Stomach (tissue), 19 donors: ENCODE results near the gene TNRC18. TPM values are rescaled to one million over a fixed set of nuclear protein-coding genes. Genes with fewer than 3 reads are reported as not detected.
"Not testable (repeated sequence)": the region's sequence is repeated elsewhere in the genome, so short reads cannot be mapped to it uniquely, and the experiment has no call there.

Experiments used
- DNase-seq, 2 donors: peaks; one replicate each; pipeline versions ENCODE4 v3.0.0 to v3.0.0-alpha.2; 2013 to 2019
- H3K27ac ChIP-seq, 5 donors: fragments of 200-600 bp in 4 of 5; sonication (generic) in 4 of 5; one replicate each; pipeline ENCODE4 v1.5.1; 2013 to 2019; ENCODE audit warnings: mild to moderate bottlenecking in 1 of 5, moderate library complexity in 1 of 5
- H3K27me3 ChIP-seq, 3 donors: fragments of 200-600 bp; sonication (generic); one replicate each; pipeline ENCODE4 v1.5.1; 2017 to 2019; ENCODE audit warnings: mixed run types in 1 of 3
- H3K36me3 ChIP-seq, 4 donors: fragments of 200-600 bp; sonication (generic); 1 replicate in 3 of 4; 2 replicates in 1 of 4; pipeline ENCODE4 v1.5.1; 2016 to 2019
- H3K4me1 ChIP-seq, 4 donors: fragments of 200-600 bp; sonication (generic); one replicate each; pipeline ENCODE4 v1.5.1; 2016 to 2019
- H3K4me3 ChIP-seq, 4 donors: fragments of 200-600 bp; sonication (generic) in 3 of 4; one replicate each; pipeline ENCODE4 v1.5.1; 2016 to 2019; ENCODE audit warnings: mild to moderate bottlenecking in 1 of 4
- H3K9me3 ChIP-seq, 4 donors: fragments of 200-600 bp; sonication (generic); one replicate each; pipeline ENCODE4 v1.5.1; 2016 to 2019
- CTCF ChIP-seq, 7 experiments: fragments of 450-650 bp in 4 of 7; fragments of 200-600 bp in 3 of 7; sonication (generic) in 3 of 7; IDR thresholded peaks; one replicate each; pipeline ENCODE4 v1.5.1; 2016 to 2019; ENCODE audit warnings: antibody characterized with exemption in 7 of 7, control low read depth in 2 of 7, mild to moderate bottlenecking in 1 of 7
- EP300 ChIP-seq: sonication (generic); formaldehyde crosslinking; IDR thresholded peaks from one replicate; pipeline ENCODE4 v1.6.1; 2017; ENCODE audit warnings: antibody characterized with exemption
- POLR2A ChIP-seq, 4 donors: fragments of 450-650 bp; IDR thresholded peaks; one replicate each; pipeline ENCODE4 v1.6.1; 2016; ENCODE audit warnings: antibody characterized with exemption in 4 of 4, control low read depth in 2 of 4, mild to moderate bottlenecking in 1 of 4, moderate library complexity in 1 of 4
- POLR2AphosphoS5 ChIP-seq, 3 donors: sonication (generic); formaldehyde crosslinking; IDR thresholded peaks; one replicate each; pipeline ENCODE4 v1.6.1; 2016; ENCODE audit warnings: antibody characterized with exemption in 3 of 3
- WGBS, 5 donors: extraction: QIAGEN DNeasy Blood & Tissue Kit in 3 of 5; methylation state at CpG; one replicate each; pipeline versions ENCODE4 v1.1.5 to v1.1.7; 2013 to 2018; 5-methylcytosine and 5-hydroxymethylcytosine counted together
- intact Hi-C: fragments of 100-400 bp; cut with DNase I; formaldehyde crosslinking; loops from one replicate; pipeline ENCODE4 v1.15.1; 2023; ENCODE audit warnings: low total_unique reads
- long read RNA-seq, 10 donors: transcript quantifications; one replicate each; lab custom pipeline, GENCODE V29; 2026
- polyA plus RNA-seq, 3 donors: library from polyadenylated mRNA; stranded (reverse); fragments of 200-250 nt; gene quantifications; one replicate each; pipeline ENCODE4 v1.2.3, GENCODE V29; 2013
- total RNA-seq, 5 donors: library from RNA; depleted of rRNA; stranded (reverse); fragments of >200 nt; gene quantifications; one replicate each; pipeline versions ENCODE4 v1.1.0 to v1.2.3, GENCODE V29; 2014 to 2016
- donor health status: healthy with polysubstance abuse.
- donor health status: Bipolar disorder and iron deficiency.
- donor health status: healthy.

TNRC18 gene, protein sequence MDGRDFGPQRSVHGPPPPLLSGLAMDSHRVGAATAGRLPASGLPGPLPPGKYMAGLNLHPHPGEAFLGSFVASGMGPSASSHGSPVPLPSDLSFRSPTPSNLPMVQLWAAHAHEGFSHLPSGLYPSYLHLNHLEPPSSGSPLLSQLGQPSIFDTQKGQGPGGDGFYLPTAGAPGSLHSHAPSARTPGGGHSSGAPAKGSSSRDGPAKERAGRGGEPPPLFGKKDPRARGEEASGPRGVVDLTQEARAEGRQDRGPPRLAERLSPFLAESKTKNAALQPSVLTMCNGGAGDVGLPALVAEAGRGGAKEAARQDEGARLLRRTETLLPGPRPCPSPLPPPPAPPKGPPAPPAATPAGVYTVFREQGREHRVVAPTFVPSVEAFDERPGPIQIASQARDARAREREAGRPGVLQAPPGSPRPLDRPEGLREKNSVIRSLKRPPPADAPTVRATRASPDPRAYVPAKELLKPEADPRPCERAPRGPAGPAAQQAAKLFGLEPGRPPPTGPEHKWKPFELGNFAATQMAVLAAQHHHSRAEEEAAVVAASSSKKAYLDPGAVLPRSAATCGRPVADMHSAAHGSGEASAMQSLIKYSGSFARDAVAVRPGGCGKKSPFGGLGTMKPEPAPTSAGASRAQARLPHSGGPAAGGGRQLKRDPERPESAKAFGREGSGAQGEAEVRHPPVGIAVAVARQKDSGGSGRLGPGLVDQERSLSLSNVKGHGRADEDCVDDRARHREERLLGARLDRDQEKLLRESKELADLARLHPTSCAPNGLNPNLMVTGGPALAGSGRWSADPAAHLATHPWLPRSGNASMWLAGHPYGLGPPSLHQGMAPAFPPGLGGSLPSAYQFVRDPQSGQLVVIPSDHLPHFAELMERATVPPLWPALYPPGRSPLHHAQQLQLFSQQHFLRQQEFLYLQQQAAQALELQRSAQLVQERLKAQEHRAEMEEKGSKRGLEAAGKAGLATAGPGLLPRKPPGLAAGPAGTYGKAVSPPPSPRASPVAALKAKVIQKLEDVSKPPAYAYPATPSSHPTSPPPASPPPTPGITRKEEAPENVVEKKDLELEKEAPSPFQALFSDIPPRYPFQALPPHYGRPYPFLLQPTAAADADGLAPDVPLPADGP (N-terminal part only)
- total RNA-seq = 100 to 1,000 TPM in 3 of 5 donors, 10 to 100 TPM in 2; 72.5 to 463 (median 108) TPM
- 10 to 100 TPM in 2 of 3 donors, 1 to 10 TPM in 1; 8.5 to 29.4 (median 11.2) TPM for polyA plus RNA-seq
- long read RNA-seq, donor 1, partial matches to known transcripts = 0 of 1 reads
- long read RNA-seq, donor 1, other reads (novel, unspliced or antisense) = 0 of 1 reads
- long read RNA-seq, donor 2 = 0 reads
- long read RNA-seq, donor 3, partial matches to known transcripts = 6 of 8 reads
- long read RNA-seq, donor 3, other reads (novel, unspliced or antisense) = 0 of 8 reads
- long read RNA-seq, donor 4 = 0 reads
- long read RNA-seq, donor 5, partial matches to known transcripts = 13 of 13 reads
- long read RNA-seq, donor 5, other reads (novel, unspliced or antisense) = 0 of 13 reads
- long read RNA-seq, donor 6, partial matches to known transcripts = 19 of 20 reads
- long read RNA-seq, donor 6, other reads (novel, unspliced or antisense) = 0 of 20 reads
- long read RNA-seq, donor 7, partial matches to known transcripts = 10 of 11 reads
- long read RNA-seq, donor 7, other reads (novel, unspliced or antisense) = 0 of 11 reads
- long read RNA-seq, donor 8, partial matches to known transcripts = 0 of 1 reads
- long read RNA-seq, donor 8, other reads (novel, unspliced or antisense) = 0 of 1 reads
- long read RNA-seq, donor 9, partial matches to known transcripts = 9 of 9 reads
- long read RNA-seq, donor 9, other reads (novel, unspliced or antisense) = 0 of 9 reads
- long read RNA-seq, donor 10, partial matches to known transcripts = 14 of 14 reads
- long read RNA-seq, donor 10, other reads (novel, unspliced or antisense) = 0 of 14 reads

DNA sequence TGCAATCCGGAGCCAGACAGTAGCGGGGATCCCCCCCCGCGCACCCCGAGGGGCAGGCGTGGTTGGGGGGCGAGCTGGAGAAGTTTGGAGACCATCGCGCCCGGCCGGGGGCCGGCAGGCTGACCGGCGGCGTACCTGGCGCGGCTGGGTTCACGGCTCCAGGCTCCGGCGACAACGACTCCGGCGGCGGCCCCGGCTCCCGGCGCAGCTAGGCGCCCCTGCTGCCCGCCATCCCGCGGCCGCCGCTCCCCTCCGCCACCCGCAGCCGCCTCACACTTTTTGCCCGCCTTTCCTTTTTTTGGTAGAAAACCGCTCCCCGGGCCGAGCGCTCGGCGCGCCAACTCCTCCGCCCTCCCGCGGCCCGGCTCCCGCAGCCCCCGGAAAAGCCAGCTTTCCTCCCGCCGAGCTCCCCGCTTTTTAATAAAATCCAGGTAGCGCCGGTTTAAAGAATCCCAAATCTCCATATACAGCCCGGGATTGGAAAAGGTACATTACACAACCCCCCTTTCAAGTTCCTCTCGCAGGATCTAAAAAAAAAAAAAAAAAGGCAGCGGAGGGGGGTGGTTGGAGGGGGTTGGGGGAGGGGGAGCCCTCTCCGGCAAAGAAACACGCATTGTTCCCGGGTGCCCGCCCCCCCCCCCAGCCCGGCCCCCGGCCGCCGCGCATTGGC, at the start of gene TNRC18:
TNRC18 (minus strand) TSS at position 529 of the 670 bp plus-strand sequence. CDS start 2,588 bp downstream, outside the sequence.
- Histone ChIP-seq H3K27me3 (peaks cover 0 to 19% (median 0%) of the 10 kb centered on the region in 3 donors), H3K4me1 (peaks cover 14 to 30% (median 24%) of the 10 kb centered on the region in 4 donors), H3K27ac (peak within 1 kb of the TSS; percentile 94 to 100 (median 99)), H3K4me3 (peak within 1 kb of the TSS; percentile 63 to 93 (median 82)), H3K9me3 (no peaks in the 10 kb centered on the region), H3K36me3 (no peaks in the 10 kb centered on the region)
- WGBS, 5 donors = 0% methylated on average over 40 to 66 of the region's 67 CpGs
- DNase-seq = peak in 1 of 2 donors; percentile 34
- intact Hi-C loops = no loop called here
- no peak for TF ChIP-seq CTCF (IDR thresholded peaks at IDR 0.05)
- peak in 1 of 4 donors; percentile 24 for TF ChIP-seq POLR2A (IDR thresholded peaks at IDR 0.05)

GRCh38 chr7:5472432-5473315, 49.0 kb upstream of the TNRC18 start:
- intact Hi-C loops = no loop called here
- H3K36me3 ChIP-seq = no peaks in the 10 kb centered on the region
- TF ChIP-seq POLR2A (IDR thresholded peaks at IDR 0.05) = no peak
- TF ChIP-seq POLR2AphosphoS5 (IDR thresholded peaks at IDR 0.05) = no peak
- TF ChIP-seq EP300 = no peak
- no peak for TF ChIP-seq CTCF (IDR thresholded peaks at IDR 0.05)
- peaks cover 0 to 10% (median 2%) of the 10 kb centered on the region in 4 donors for H3K9me3 ChIP-seq
- no peaks in the 10 kb centered on the region for H3K27me3 ChIP-seq
- H3K4me3 ChIP-seq = no peak overlapping the region
- H3K27ac ChIP-seq = no peak overlapping the region
- no peak for DNase-seq
- 94 to 95% (median 95%) methylated on average over 19 to 20 of the region's 20 CpGs for WGBS, 5 donors
- H3K4me1 ChIP-seq = peaks cover under 1 to 8% (median under 1%) of the 10 kb centered on the region in 4 donors

DNA sequence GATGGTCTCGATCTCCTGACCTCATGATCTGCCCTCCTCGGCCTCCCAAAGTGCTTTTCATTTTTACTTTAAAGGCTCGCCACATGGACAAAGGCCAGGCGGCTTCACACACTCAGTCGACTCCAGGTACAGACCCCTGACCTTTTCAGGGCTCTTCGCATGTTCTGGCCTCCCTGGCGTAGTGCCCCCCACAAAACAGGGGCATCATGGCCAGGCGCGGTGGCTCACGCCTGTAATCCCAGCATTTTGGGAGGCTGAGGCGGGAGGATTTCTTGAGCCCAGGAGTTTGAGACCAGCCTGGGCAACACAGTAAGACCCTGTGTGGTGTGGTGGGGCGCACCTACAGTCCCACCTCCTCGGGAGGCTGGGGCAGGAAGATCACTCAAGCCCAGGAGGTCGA, 48.0 kb upstream of the TNRC18 start:
- H3K36me3 ChIP-seq, H3K27me3 ChIP-seq, DNase-seq, H3K4me1 ChIP-seq, H3K4me3 ChIP-seq, H3K27ac ChIP-seq, intact Hi-C loops: not testable (repeated sequence)
- peaks cover 0 to 10% (median 2%) of the 10 kb centered on the region in 4 donors for H3K9me3 ChIP-seq
- 85 to 96% (median 90%) methylated on average over 11 to 14 of the region's 14 CpGs for WGBS, 5 donors
